GM12891 (cell line): ENCODE measurements around the gene UBE3D.

ENCODE experiments used
- PAX5 ChIP-seq: IDR thresholded peaks from 2 replicates; pipeline ENCODE4 v1.6.1; 2011; ENCODE audit warnings: low read length, moderate library complexity, mild to moderate bottlenecking; ENCODE audit not compliant: insufficient read depth, severe bottlenecking
- POLR2A ChIP-seq: IDR thresholded peaks from 2 replicates; pipeline ENCODE4 v1.6.1; 2011; ENCODE audit warnings: low read depth, low read length, control low read depth
- POLR2AphosphoS5 ChIP-seq: IDR thresholded peaks from 2 replicates; pipeline ENCODE4 v1.6.1; 2011; ENCODE audit warnings: low read depth, low read length, control low read depth
- POU2F2 ChIP-seq: IDR thresholded peaks from 2 replicates; pipeline ENCODE4 v1.6.1; 2011; ENCODE audit warnings: low read depth, mild to moderate bottlenecking, control low read depth, low read length, moderate library complexity
- TAF1 ChIP-seq: IDR thresholded peaks from 2 replicates; pipeline ENCODE4 v1.6.1; 2011; ENCODE audit warnings: low read depth, low read length, control low read depth

DNA sequence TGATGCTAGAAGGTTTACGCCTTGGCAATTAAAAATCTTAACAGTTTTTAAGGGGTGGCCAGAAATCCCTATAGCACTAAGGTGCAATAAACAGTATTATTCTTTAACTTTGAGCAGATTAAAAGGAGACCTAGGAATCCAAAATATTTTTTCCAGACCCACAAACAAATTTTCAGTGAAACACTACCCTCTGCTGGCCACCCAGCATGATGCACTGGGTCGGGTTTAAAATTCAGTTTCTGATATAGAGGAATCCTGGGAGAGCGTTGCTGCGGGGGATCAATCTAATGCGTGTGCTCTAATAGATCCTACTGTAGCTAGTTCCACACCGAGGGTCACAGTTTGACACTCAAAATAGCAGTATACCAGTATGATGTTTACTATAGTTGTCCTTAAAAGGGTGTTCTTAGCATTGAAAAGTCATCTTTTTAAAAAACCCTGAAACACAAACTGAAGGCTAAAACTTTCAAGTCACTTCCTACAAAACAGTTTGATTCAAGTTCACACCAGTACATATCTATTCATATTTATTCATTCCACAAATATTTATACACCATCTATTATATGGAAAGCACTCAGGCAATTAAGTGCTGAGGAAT, 10.2 kb downstream of the UBE3D start:
- no peak for TF ChIP-seq TAF1
- no peak for TF ChIP-seq POU2F2
- TF ChIP-seq POLR2AphosphoS5, result no peak
- no peak for TF ChIP-seq POLR2A
- TF ChIP-seq PAX5, result no peak
